IPS-NIHi11 (cell line): ENCODE measurements around the gene AIM2.
"Not testable (repeated sequence)": the region's sequence is repeated elsewhere in the genome, so short reads cannot be mapped to it uniquely, and the experiment has no call there.

Experiments used
- DNase-seq: peaks from one replicate; pipeline ENCODE4 v3.0.0; 2012; ENCODE audit warnings: mixed read lengths, low spot score

Gene AIM2, protein sequence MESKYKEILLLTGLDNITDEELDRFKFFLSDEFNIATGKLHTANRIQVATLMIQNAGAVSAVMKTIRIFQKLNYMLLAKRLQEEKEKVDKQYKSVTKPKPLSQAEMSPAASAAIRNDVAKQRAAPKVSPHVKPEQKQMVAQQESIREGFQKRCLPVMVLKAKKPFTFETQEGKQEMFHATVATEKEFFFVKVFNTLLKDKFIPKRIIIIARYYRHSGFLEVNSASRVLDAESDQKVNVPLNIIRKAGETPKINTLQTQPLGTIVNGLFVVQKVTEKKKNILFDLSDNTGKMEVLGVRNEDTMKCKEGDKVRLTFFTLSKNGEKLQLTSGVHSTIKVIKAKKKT

DNA sequence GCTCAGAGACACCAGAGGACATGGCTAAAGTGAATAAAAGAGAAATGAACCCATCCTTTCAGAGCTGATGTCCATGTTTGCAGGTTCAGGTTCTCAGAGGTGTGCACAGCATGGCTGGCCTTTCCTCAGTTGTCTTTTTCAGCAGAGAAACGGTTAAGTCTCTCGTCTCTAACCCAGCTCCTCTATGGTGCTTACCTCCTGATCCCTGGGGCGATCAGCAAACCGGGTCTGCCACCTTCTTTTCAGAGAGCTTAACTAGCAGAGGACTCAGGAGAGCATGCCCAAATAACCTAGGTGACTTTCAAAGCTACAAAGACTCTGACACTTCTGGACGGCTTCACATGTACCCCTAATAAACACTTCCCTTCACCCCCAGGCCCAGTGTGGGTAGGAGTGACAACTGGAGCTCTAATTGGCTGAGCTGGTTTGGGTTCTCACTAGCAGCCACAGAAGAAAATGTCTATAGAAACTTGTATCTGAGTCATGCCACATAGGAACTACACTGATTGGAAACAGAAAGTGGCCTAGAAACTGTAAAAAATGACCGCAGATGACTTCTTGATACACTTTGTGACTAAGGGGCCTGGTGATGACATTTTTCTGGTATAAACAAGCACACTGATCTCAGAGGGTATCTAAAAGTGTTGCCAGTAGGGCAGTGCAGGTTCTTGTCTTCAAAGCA lies at the start of gene AIM2:
Gene AIM2, minus strand, starts transcription at position 329 of the 682 bp plus-strand sequence. CDS start 3,267 bp downstream, outside the sequence.
- DNase-seq, result no peak

DNA sequence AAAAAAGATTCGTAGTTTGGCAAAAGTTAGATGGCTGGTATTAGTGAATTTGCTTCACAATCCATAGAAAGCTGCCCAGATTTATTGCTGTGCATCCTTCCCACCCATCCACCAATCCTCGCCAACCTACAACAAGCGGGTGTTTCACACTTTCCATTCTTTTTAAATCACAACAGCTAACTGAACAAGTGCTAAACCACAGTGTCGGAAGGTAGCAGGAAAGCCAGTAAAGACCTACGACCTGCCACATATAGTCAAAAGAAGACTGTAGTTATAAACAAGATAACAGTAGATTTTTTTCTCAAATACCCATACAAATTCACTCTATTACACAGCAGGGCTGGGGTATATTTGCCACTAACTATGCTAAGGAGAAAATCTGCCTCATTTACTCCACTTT lies 47.0 kb upstream of the AIM2 start:
- no peak for DNase-seq

DNA sequence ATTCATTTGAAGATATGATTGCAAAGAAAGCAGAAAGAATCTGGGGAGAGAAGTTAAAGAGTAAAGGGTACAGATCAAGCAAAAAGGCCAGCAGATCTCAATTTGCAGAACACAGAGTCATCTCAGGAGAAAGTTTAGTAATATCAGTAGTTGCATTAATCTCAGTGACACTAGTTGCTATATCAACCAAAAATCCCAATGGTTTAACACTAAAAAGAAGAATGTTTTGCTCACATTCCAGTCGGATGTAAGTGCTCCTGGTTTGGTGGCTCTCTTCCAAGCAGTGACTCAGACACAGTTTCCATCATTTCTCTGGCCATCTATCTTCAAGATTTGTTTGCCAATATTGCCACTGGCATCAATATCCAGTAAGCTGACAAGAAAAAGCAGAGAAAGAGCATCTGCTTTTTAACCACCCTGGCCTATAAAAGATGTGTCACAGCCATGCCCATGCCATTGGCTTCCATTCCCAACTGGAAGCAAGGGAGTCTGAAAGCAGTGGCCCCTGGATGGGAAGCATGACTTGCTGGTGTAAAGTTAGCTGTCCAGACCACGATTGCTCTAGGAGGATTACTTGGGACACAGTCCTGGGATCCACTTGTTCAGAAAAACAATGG lies 45.5 kb upstream of the AIM2 start:
- DNase-seq, result no peak

DNA sequence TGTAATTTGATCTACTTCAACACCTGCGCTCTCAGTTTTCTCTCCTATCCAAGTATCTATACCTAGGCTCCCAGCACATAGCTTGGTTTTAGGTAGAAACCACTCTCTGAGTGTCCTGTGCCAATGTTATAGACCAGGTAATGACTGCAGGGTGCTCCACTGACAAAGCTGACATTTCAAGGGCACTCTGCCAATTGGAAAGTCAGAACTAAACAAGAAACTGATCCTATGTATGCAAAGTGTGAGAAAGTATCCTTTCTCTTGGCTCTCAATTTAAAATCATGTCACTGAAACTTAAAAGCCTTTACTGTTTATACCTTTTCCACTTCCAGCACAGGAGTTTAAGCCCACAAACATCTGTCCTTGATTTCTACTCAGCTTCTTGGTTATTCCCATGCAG lies 45.0 kb upstream of the AIM2 start:
- no peak for DNase-seq

DNA sequence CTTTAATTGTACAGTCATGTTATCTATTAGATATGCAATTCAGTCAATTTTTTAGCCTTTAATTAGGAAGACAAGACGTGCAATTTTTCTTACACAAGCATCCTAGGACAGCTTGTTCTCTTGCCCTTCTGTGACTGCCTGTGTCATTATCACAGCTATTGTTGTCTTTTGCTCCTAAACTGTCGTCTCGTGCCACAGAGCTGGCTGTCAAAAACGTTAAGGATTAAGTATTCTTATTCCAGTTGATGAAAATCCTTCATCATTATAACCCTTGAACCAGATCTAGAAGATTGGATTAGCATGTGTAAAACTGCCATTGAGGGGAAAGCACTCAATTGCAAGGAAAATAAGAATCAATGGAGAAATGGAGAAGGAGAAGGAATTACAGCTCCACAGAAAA lies 43.8 kb upstream of the AIM2 start:
- no peak for DNase-seq

DNA sequence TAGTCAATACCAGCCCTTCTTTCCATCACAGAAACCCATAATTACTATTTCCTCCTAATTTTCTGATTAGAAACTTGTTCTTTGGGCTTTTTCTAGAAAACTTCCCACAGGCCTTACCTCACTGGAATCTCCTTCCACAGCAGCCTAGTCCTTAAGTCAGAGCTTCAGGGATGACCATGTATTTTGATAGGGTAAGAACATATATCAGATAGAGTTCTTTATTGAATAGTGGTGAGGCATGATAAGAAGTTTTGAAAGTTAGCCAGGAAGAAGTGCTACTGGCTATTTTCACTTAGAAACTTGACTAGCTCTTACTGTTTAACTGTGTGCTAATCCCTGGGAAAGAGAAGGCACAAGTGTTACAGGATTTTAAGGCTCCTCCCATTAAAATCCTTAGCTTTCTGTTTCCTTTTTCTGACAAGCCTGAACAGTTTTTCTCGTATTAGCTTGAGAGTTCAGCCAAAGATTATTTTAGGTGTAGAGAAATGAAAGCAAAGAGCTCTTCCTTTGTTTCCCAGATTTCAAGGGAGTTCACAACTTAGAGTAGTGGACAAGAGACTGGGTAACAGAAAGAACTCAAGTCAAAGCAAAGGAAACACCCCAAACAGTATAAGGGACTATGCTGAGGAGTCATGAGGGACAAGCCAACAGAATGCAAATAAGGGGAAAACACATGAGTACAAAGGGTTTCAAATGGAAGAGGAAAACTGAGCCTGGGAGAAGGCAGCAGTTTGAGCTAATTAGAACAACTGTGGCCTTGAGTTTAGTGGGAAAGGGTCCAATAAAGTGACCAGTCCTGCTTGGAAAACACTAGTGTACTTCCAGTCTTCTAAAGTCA lies 37.2 kb upstream of the AIM2 start:
- DNase-seq, result no peak

DNA sequence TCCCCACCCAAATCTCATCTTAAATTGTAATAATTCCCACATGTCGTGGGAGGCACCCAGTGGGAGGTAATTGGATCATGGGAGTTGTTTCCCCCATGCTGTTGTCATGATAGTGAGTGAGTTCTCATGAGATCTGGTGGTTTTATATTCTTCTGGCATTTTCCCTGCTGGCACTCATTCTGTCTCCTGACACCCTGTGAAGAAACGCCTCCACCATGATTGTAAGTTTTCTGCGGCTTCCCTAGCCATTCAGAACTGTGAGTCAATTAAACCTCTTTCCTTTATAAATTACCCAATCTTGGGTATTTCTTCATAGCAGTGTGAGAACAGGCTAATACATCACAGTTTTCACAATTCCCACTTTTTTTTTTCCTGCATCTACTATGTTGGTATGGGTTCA lies 26.5 kb upstream of the AIM2 start:
- DNase-seq, result not testable (repeated sequence)

DNA sequence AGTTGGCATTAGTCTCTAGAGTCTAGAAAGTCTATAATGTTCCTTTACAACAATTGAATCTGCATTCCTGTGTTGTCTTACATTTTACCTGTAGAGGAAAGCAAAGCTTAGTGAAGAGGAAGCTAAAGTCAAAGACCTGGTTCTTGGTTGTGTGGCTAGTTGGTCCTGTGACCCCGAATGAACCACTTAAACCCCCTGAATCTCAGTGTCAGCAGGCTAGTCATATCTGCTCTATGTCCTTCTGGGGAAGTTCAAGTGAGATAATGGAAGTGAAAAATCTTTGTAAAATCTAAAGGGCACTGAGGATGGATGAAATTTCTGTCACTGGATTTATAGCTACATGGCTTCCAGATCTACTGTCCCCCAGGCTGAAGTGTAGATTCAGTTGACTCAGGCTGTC lies 24.0 kb upstream of the AIM2 start:
- no peak for DNase-seq

DNA sequence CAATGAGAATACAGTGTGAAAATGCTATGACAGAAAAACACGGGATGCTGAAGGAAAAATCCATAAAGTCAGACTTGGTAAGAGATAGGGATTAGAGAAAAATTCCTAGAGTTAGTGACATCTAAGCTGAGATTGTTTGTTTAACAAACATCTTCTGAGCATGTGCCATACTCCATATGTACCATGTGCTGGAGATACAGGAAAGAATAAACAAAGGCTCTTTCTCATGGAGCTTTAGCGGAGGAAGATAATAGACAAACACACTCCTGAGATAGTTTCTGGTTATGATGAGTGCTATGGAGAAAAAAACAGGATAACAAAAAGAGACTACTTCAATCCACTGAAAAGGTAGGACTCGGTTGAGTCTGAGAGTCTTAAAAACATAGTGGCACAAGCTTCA lies 22.0 kb upstream of the AIM2 start:
- DNase-seq, result no peak

DNA sequence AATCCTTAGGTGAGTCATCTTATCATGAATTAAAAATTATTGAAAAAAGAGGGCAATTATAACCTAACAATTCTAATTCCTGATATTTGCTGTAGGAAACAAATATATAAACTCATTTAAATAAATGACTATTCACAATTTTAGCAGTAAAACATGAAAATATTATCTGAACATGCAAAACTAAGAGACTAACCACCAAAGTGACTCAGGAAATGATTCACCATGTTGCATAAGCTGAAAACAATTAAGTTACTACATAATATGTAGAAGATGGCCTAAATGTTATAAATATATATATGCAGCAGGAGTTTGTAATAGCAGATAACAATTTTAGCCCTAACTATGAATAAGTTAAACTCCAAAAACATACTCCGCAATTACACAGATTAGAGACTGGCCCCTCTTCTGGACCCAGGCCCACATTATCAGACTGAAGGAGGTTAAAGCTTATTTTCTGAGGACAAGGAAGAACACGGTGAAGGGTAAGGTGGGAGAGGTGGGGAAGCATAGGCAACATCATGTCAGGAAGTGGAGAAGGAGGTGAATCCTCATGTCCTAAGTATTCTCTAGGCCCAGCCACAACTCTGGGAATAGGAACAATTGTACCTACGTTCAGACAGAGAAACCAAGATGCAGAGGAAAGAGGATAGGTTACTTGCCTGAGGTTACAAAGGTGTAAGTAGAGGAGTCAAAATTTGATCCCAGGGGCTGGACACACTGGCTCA lies 15.6 kb upstream of the AIM2 start:
- DNase-seq, result no peak

DNA sequence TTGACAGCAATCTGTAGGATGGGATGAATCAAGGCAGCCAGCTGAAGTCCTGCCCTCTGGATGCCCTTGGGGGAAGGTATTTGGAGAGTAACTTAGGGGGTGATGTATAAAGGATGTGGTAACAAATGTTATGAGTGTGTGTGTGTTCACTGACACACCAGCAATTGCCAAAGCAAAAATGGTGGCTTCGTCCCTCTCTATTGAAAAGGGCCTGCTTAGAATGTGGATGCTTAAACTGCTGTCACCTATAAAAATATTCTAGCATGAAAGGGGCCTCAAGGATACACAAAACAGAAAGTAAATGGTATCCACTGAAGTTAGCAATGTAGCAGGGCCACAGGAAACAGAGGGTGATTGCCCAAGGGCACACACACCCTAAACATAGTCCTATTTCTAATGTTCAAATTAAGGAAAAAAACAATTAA lies 15.1 kb upstream of the AIM2 start:
- DNase-seq, result no peak

DNA sequence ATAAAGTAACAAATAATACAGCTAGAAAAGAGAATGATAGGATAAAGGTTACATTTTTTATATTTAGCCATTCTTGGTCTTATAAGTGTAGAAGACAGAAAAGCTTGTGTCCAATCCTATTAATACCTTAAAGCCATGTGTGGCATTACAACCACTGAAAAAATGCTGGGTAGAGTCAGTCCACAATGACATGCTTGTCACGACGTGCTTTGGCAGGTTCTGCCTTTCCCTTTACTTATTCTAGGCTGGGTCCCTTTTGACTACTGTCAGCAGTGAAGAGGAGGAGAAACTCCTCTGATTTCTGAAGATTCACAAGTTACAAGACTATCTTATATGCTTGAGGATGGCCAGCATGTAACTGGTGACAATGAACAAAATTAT lies 14.6 kb upstream of the AIM2 start:
- no peak for DNase-seq

DNA sequence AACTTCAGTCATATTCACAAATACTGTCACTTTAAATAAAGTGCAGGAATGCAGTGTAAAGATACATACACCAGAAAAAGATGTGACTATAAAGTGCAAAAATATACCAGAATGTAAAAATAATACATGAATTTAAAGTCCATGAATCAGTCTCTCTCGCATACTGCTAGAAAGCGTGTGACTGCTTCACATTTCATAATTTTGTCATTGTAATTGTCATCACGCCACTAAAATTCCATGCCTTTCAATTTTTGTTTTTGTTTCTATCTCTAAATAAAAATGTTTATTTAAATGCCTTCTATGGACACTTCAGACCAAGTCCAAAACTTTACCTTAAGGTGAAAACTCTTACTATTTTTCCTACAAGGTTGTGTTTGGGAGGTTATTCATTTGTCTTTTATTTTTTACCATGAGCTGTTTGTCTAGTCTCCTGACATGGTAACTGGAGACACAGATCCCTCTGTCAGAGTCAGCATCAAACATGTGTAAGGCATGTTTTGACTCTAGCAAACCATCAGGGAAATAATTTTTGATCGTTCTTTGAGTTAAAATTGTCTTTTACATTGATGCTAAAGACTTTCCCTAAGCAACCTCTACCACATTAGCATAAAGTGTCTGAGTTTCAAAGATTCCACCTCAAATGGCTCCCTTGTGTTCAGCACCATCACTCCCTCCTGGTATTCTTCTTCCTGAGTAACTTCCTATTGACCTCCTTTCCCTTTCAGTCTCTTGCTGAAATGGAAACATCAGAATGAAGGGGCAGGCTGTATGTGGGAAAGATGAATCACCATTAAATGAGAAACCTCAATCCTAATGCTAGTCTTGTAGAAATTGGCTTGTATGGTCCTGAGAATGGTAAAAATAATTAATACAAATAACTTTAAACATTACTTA lies 14.0 kb upstream of the AIM2 start:
- DNase-seq, result no peak

DNA sequence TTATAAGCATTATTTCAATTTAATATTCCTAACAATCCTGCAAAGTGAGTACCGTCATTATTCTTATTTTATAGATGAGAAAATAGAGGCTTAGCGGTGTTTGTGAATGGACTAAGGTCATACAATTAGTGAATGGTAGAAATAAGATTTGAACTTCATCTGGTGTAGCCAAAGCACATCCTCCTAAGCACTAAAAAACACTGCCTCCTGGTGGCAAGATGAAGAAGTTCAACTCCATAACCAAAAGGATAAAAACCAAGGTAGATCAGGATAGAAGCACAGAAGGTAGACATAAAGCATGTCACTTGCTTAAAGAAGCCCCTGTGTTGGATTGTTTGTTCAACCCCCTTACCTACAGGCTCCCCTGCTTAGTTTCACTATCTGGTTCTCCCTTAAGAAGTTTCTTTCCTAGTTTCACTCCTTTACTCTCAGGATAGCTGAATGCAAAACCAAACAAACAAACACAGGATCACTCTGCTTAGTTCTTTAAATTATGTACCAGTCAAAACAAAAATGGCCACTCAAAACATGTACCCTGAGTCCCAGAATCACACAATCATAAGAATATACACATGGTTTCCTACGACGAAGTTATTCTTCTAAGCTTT lies 12.7 kb upstream of the AIM2 start:
- DNase-seq, result peak; percentile 24

DNA sequence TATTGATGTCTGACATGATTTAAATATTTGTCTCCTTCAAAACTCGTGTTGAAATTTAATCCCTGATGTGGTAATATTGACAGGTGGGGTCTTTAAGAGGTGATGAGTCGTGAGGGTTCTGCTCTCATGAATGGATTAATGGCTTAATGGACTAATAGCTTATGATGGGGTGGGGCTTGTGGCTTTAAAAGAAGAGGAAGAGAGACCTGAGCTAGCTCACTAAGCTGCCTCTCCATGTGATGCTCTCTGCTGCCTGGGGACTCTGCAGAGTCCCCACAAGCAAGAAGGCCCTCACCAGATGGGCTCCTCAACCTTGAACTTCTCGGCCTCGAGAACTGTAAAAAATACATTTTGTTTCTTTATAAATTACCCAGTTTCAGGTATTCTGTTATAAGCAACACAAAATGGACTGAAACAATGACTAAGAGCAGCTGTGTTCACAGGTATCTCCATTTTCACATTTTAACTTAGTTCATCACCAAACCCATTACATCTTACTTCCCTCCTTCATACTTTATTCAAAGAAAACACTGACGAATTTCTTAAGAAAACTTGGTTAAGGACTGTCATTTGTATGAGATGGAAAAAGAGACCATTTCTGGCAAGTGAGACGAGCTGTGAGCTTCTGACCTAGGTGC lies 12.1 kb upstream of the AIM2 start:
- DNase-seq, result no peak

DNA sequence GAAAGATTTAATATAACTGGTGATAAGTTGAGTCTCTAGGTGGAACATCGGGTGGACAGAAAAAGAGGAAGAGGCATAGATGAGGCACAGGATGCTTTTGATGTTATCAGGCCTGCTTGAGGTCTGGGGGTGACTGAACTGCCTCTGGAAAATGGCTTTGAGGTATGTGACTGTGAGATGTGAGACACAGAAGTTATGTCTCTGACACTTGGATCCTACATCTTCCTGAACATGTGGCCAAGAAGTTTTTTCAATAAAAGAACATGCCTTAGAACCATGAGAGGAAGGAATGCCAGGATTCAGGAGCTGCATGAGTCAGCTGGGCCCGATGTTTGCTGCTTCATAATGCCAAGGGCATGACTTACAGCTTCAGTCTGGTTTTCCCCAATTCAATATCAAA lies 11.5 kb upstream of the AIM2 start:
- no peak for DNase-seq

DNA sequence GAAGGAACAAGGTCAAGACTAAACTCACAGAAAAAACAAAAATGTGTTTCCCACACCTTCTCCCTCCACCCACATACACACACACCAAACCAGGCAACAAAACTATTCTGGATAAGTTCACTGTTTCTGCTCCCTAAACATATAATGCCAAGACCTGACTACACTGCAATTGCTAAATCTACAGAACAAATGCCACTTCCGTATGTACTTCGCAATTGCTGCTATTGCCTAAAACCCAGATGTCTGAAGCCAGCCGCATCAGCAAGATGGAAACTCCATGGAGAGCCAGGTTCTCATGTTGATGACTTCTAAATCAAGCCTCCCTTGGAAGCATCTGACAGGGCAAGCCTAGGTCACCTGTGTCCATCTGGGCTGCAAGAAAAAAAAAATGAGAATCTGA lies 8.3 kb upstream of the AIM2 start:
- no peak for DNase-seq

DNA sequence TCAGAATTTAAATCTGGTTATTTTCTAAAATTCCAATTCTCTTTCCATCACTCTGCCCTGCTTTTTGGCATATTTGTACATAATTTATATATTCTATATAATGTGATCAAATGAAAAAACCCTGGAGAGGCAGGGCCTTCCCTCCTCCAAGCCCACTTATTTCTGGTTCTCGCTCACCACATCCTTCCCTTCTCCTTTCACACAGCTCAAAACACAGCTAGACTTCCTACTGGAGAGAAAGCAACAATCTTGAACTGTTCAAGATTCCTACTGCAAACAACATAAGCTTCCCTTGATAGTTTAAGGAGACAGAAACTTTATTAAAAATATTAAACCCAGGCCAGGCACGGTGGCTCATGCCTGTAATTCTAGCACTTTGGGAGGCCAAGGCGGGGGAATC lies 7.6 kb upstream of the AIM2 start:
- no peak for DNase-seq

DNA sequence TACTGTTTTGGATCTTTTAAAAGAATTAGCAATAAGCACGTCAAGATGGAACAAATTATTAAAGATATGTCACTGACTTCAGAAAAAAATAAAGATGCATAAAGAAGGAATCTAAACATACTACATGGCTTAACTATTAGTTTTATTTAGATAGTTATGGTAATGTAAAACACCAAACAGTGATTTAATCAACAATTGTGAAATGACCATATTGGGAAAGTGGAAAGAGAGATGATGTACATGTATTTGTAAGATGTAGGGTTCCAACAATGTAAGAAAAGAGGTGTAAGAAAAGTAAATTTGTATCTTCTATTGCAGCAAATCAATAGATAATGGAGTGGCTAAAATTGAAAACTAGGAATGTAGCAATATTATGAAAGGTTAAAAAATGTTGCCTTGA lies 6.4 kb upstream of the AIM2 start:
- no peak for DNase-seq

DNA sequence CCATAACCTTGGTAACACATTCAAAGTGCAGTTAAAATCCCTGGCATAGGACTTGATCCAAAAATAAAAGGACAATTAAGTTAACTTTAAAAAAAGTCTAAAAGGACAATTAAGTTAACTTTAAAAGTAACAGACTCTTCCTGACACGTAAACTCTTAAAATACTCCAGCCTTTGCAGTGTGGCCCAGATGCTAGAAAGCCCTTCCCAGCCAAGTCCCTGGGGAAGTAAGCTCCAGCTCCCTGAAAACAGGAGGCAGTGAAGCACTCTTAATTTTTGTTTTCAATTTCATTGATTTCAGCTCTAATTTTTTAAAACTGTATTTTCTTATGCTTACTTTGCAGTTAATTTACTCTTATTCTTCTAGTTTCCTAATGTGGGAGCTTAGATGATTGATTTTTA lies 5.1 kb upstream of the AIM2 start:
- DNase-seq, result no peak
